HL-60/S4 treated with phorbol 12-myristate 13-acetate at 8.2 ng/mL for 4 days and 3 days (cell line): Measurements from ENCODE around the gene NRG3.

Experiments used
- in situ Hi-C: fragments of 300-500 bp; cut with MboI; formaldehyde crosslinking; loops from 2 replicates; pipeline ENCODE4 v1.15.0; 2022; ENCODE audit warnings: low sequenced_read_pairs

NRG3 gene

DNA sequence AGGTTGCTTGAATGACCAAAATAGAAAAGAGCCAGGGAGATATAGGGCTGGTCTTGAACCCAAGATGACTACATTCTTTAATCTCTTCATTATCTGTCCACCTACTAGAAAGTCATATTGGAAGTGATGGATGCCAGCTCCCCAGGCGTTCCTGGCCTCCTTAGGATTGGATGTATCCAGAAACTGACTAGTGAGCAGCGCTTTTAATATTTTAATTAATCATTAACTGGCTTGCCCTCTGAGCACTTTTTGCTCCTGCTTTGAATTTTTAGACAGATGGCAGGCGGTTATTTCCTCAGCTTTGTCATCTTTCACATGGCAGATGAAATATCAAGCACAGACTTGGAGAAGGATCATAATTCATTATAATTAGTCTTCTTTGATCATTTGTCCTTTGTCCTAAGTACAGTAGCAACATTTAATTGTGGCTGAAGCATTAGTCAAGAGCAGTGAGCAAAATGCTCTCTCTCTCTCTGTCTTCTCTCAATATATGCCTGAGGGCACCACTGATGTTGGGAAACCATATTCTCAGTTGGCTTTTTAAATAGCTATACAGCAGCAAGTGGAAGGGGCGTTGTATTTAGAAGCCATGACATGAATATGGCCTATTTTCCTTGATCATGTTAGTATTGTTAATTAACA, 588.0 kb downstream of the NRG3 start:
- in situ Hi-C loops: no loop called here

GRCh38 chr10:82463614-82464013, 588.6 kb downstream of the NRG3 start:
- in situ Hi-C loops: no loop called here

- in situ Hi-C loops: no loop called here
Observed at GRCh38 chr10:82464191-82464818, 589.3 kb downstream of the NRG3 start.

- in situ Hi-C loops: no loop called here
Observed at GRCh38 chr10:82464966-82465365, 590.0 kb downstream of the NRG3 start.

GRCh38 chr10:82468453-82468852, 593.5 kb downstream of the NRG3 start:
- in situ Hi-C loops: no loop called here

- in situ Hi-C loops: no loop called here
Observed at GRCh38 chr10:82472406-82473335, 597.7 kb downstream of the NRG3 start.

- in situ Hi-C loops: no loop called here
Observed at GRCh38 chr10:82477776-82478175, 602.8 kb downstream of the NRG3 start.

DNA sequence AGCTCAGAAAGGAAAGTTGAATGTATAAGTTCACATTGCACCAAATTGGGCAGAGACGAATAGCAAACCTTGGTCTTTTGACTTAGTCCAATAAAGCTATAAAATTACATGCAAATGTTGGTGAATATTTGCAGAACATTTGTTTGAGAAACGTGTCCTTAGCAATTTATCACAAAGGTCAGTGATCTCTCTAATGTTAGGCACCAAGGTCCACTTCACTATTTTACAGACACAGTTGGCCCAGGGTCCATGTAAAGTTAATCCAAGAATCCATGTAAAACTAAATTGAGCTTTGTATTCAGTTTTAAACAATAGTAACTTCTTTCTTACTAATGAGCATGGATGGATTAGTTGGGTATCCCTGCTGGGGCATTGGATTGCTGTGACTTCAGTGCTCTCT, 617.7 kb downstream of the NRG3 start:
- in situ Hi-C loops: no loop called here

GRCh38 chr10:82496114-82496513, 621.1 kb downstream of the NRG3 start:
- in situ Hi-C loops: no loop called here

GRCh38 chr10:82497439-82497838, 622.4 kb downstream of the NRG3 start:
- in situ Hi-C loops: no loop called here

DNA sequence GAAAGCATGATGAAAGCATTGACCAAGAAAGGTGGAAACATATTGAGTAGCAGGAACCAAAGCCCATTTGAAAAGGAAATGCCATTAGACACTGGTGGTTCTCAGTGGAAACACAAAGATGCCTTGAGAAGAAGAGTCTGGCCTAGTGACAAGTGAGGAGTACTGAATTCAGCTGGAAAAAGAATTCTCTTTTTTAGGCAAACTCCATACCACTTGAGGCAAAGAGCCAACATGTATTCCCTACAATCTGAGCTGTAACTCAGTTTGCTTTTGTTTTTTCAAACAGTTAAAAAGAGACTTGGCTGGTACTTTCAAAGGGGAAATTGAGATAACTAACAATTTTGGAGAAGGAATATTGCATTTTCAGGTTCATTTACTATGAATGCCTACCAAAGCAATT, 624.0 kb downstream of the NRG3 start:
- in situ Hi-C loops: no loop called here

GRCh38 chr10:82505009-82505408, 630.0 kb downstream of the NRG3 start:
- in situ Hi-C loops: no loop called here

- in situ Hi-C loops: no loop called here
Observed at GRCh38 chr10:82506680-82507376, 631.8 kb downstream of the NRG3 start.

DNA sequence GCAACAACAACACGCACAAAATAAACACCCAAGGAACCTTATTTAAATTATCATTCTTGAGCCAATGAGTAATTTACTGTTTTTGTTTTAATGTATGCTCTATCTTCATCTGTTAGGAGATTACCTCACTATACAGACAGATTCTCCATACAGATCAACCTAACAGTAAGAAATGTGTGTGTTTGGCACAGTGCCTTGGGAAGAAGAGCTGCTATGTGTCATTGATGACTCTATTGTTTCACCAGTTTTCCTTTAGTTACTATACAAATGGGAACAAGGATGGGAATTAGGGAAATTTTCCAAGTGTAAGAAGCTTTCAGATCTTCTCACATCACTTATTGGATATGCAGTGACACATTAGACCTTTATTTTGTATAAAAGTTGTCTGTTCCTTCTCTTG, 640.3 kb downstream of the NRG3 start:
- in situ Hi-C loops: no loop called here

GRCh38 chr10:82529062-82529461, 654.1 kb downstream of the NRG3 start:
- in situ Hi-C loops: no loop called here

- in situ Hi-C loops: no loop called here
Observed at GRCh38 chr10:82535457-82535856, 660.5 kb downstream of the NRG3 start.

DNA sequence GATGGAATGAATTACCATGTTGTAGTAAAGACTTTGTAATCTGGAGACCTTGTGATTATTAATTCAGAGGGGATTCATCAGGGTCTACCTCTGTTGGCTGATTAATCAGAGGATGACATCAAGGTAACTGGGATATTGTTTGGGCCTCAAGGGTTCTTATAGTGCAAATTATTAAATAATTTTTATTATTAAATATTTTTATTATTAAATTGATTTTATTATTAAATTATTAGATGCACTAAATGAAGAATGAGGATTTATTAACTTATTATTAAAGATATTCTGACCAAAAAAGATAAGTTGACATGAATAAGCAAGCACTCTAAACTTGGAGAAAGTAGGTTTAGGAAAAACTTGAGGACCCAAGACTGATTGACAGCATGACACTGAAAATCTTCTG, 661.7 kb downstream of the NRG3 start:
- in situ Hi-C loops: no loop called here

DNA sequence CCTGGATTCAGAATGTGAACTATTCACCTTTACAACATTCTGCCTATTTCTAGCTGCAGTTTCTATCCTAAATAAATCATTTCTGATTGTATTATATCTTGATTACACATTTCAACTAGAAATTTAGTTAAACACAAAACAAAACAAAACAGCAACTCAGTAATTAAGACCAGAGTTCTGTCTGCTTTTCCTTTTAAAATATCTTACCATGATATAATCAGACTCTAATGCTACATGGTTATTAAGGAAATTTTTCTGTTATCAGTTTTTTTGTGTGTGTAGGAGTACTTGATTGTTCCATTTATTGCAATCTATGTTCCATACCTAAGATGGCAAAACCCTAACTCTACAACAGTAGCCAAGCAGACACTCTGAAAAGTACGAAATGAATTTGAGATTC, 663.3 kb downstream of the NRG3 start:
- in situ Hi-C loops: no loop called here

DNA sequence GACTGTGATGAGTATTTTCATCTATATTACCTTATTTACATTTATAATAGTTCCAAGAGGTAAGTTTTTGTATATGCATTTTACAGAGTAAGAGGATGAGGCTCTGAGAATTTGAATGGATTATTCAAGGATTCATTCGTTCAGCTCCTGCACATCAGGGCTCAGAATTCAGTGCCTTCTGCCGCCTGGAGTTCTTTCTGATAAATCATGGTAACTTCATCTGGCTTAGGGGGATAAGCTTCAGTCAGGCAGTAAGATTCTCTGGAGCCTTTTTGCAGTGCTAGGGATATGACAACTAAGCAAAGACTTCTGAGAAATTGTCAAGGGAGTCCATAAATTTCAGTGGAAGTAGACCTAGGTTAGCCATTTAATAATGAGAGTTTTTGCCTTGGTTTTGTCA, 668.6 kb downstream of the NRG3 start:
- in situ Hi-C loops: no loop called here

DNA sequence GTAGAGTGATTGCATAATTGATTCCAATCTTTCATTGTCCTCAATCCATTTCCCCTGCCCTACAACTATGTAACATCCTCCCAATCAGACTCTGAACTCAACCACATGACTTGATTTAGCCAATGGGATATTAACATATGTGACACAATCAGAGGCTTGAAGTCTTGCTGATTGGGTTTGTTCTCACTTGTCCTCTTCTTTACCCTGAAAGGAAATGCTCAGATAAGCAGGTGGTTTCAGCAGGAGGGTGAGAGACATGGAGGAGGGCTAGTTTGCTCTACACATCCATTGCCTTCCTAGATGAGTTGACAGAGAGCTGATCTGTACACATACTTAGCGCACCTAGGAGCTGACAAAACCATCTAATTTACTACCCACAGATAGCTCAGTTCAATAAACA, 669.4 kb downstream of the NRG3 start:
- in situ Hi-C loops: no loop called here

DNA sequence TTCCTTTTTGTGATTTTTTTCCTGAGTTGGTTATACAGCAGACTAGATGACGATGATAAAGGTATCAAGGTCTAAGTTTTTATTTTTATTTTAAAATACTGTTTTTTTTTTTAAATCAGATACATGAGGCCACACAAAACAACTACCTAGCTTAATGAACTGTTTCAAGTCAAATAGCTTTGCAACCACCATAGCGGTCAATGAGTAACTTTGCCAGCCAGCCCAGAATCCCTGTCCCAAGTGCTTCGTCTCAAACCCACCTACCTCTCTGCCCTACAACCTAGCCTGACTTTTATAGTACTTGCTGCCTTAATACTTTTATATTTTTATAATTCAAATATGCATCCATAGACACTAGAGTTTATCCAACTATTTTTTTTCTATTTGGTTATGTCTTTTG, 676.5 kb downstream of the NRG3 start:
- in situ Hi-C loops: no loop called here
